Endothelial cell of umbilical vein (primary cell): ENCODE data around the gene ATP2A2. TPM values are rescaled to one million over a fixed set of nuclear protein-coding genes. Genes with fewer than 3 reads are reported as not detected.

Experiments
- BruUV-seq: library from RNA; stranded (reverse); fragments of 400-500 nt; replicated peaks from 2 replicates; lab custom pipeline; 2021; lab: Mats Ljungman, UMichigan
- CTCF ChIA-PET: fragments of 300-600, 350-600 bp; sonication (Branson Sonifier 250); formaldehyde crosslinking; loops from one replicate; lab custom pipeline; 2021; ENCODE audit warnings: antibody characterized with exemption, inconsistent platforms; lab: Charles Lee
- POLR2A ChIA-PET: fragments of 300-600, 350-600 bp; sonication (Branson Sonifier 250); formaldehyde crosslinking; loops from one replicate; lab custom pipeline; 2021; ENCODE audit warnings: antibody characterized with exemption, inconsistent platforms; lab: Charles Lee
- DNase-seq: peaks from one replicate; pipeline ENCODE4 v3.0.0-alpha.2; 2011; ENCODE audit warnings: low read depth, low spot score
- FAIRE-seq: peaks from 2 replicates; lab custom pipeline; 2011; peaks lifted over from hg19 to GRCh38; lab: Jason Lieb, UNC
- H2AFZ ChIP-seq: 2 replicates; pipeline ENCODE4 v1.6.0; 2012; ENCODE audit warnings: low read depth, low read length, control low read depth, inconsistent platforms
- H3K27ac ChIP-seq: 2 replicates; pipeline ENCODE4 v1.5.1; 2011; ENCODE audit warnings: low read depth, mild to moderate bottlenecking, control low read depth, low read length, moderate library complexity; ENCODE audit not compliant: insufficient read depth
- H3K27me3 ChIP-seq, 2 experiments: 2 replicates each; pipeline versions ENCODE4 v1.6.0 to v1.6.1; 2011; ENCODE audit warnings: low read length in 2 of 2, mixed read lengths in 1 of 2; ENCODE audit not compliant: control insufficient read depth in 2 of 2, insufficient read depth in 2 of 2
- H3K36me3 ChIP-seq, 2 experiments: 2 replicates in 1 of 2; 3 replicates in 1 of 2; pipeline ENCODE4 v1.5.1; 2011; ENCODE audit warnings: low read length in 2 of 2, mild to moderate bottlenecking in 1 of 2, moderate library complexity in 1 of 2; ENCODE audit not compliant: control insufficient read depth in 2 of 2, insufficient read depth in 2 of 2; ENCODE audit errors: extremely low read depth in 1 of 2
- H3K4me1 ChIP-seq: 3 replicates; pipeline ENCODE4 v1.5.1; 2011; ENCODE audit warnings: mild to moderate bottlenecking, low read length; ENCODE audit not compliant: control insufficient read depth, insufficient read depth; ENCODE audit errors: extremely low read depth
- H3K4me2 ChIP-seq: 2 replicates; pipeline ENCODE4 v1.6.1; 2011; ENCODE audit warnings: low read length, control low read depth, mixed read lengths; ENCODE audit not compliant: insufficient read depth
- H3K4me3 ChIP-seq, 3 experiments: fragments of 200-600 bp in 1 of 3; sonication (generic), shearing (Covaris generic) in 1 of 3; replicated peaks in 1 of 3; 2 replicates each; pipeline ENCODE4 v1.5.1; 2011 to 2016; ENCODE audit warnings: control low read depth in 3 of 3, low read length in 3 of 3, mild to moderate bottlenecking in 2 of 3, inconsistent platforms in 1 of 3, low read depth in 1 of 3, moderate library complexity in 1 of 3; ENCODE audit not compliant: insufficient read depth in 1 of 3
- H3K79me2 ChIP-seq: 2 replicates; pipeline ENCODE4 v1.6.0; 2012; ENCODE audit warnings: low read length, inconsistent platforms; ENCODE audit not compliant: control insufficient read depth, insufficient read depth
- H3K9ac ChIP-seq: replicated peaks from 2 replicates; pipeline ENCODE3; 2011; ENCODE audit warnings: low read length, control low read depth; ENCODE audit not compliant: insufficient read depth; ENCODE audit errors: extremely low read depth
- H3K9me1 ChIP-seq: replicated peaks from 3 replicates; pipeline ENCODE4 v1.6.0; 2011; ENCODE audit warnings: mild to moderate bottlenecking, low read length; ENCODE audit not compliant: control insufficient read depth, insufficient read depth; ENCODE audit errors: extremely low read depth
- H3K9me3 ChIP-seq: replicated peaks from 2 replicates; pipeline ENCODE4 v1.5.1; 2012; ENCODE audit warnings: low read length, inconsistent platforms; ENCODE audit not compliant: control insufficient read depth, insufficient read depth
- H4K20me1 ChIP-seq: replicated peaks from 2 replicates; pipeline ENCODE3; 2011; ENCODE audit warnings: mild to moderate bottlenecking, low read length; ENCODE audit not compliant: control insufficient read depth, insufficient read depth; ENCODE audit errors: extremely low read depth
- CTCF ChIP-seq, 2 donors: IDR thresholded peaks; 1 replicate in 1 of 2; 2 replicates in 1 of 2; pipeline ENCODE4 v1.5.1; 2011; ENCODE audit warnings: low read length in 2 of 2, mild to moderate bottlenecking in 2 of 2, moderate library complexity in 2 of 2, control low read depth in 1 of 2, inconsistent platforms in 1 of 2, low read depth in 1 of 2; ENCODE audit not compliant: insufficient read depth in 1 of 2; ENCODE audit errors: extremely low read depth in 1 of 2
- EZH2 ChIP-seq: IDR thresholded peaks from 2 replicates; pipeline ENCODE4 v1.6.1; 2012; ENCODE audit warnings: borderline replicate concordance, low read depth, mild to moderate bottlenecking, moderate library complexity, low read length, inconsistent platforms; ENCODE audit not compliant: severe bottlenecking
- FOS ChIP-seq: IDR thresholded peaks from 2 replicates; pipeline ENCODE4 v1.6.1; 2011; ENCODE audit warnings: mild to moderate bottlenecking, low read length, moderate library complexity, borderline replicate concordance; ENCODE audit not compliant: insufficient read depth
- GATA2 ChIP-seq: IDR thresholded peaks from 2 replicates; pipeline ENCODE4 v1.7.0; 2011; ENCODE audit warnings: low read depth, mild to moderate bottlenecking, moderate library complexity, mixed read lengths, low read length; ENCODE audit not compliant: insufficient read length, insufficient read depth
- MAX ChIP-seq: IDR thresholded peaks from 2 replicates; pipeline ENCODE4 v1.6.1; 2011; ENCODE audit not compliant: insufficient read depth, insufficient read length
- MYC ChIP-seq: IDR thresholded peaks from one replicate; pipeline ENCODE4 v1.6.1; 2011; ENCODE audit warnings: mild to moderate bottlenecking, low read depth, low read length
- POLR2AphosphoS5 ChIP-seq: IDR thresholded peaks from 2 replicates; pipeline ENCODE4 v1.6.1; 2012; ENCODE audit warnings: low read depth, mild to moderate bottlenecking, control low read depth, low read length, moderate library complexity; ENCODE audit not compliant: insufficient read depth
- dilution Hi-C: fragments of 300-500 bp; cut with MboI; formaldehyde crosslinking; loops from one replicate; pipeline ENCODE4 v1.15.0; 2019; ENCODE audit warnings: low sequenced_read_pairs; ENCODE audit not compliant: extremely low pct_ligation_motif_present
- intact Hi-C: fragments of 100-400 bp; cut with micrococcal nuclease; formaldehyde crosslinking; loops from one replicate; pipeline ENCODE4 v1.10.0; 2022
- polyA plus RNA-seq, 4 experiments: library from polyadenylated mRNA; depleted of rRNA in 3 of 4; stranded (reverse) in 3 of 4; unstranded in 1 of 4; fragments of >200 nt; gene quantifications; 2 replicates each; pipeline versions ENCODE4 v1.2.1 to v1.2.3, GENCODE V29; 2011 to 2012; ENCODE audit warnings: missing spikeins in 1 of 4
- total RNA-seq: library from RNA; stranded (reverse); gene quantifications from 2 replicates; pipeline ENCODE4 v1.2.3, GENCODE V29; 2021

The ATP2A2 gene
- total and polyA plus RNA-seq, 2 donors (not counting 3 experiments of a cell fraction or from before 2014, with no cell fraction given) = 102 to 239 TPM

GRCh38 chr12:110281549-110282299, 677 bp downstream of the ATP2A2 start:
- H3K9ac ChIP-seq = peak overlapping the region; percentile 63
- H3K4me3 ChIP-seq = peak overlapping the region; percentile 31 to 92 (median 73)
- peaks cover 53% of the 10 kb centered on the region for H3K79me2 ChIP-seq
- H3K4me2 ChIP-seq = peak overlapping the region; percentile 95
- no peak overlapping the region for H2AFZ ChIP-seq
- intact Hi-C loops (loop anchor here (1.0 to 5.0 kb wide), 6 partner anchors 57 to 181 kb away; partner anchors contain the start of genes ANAPC7 and IFT81), dilution Hi-C loops (no loop called here)
- H3K36me3 ChIP-seq = peaks cover 0 to 13% of the 10 kb centered on the region in 2 experiments
- H3K9me1 ChIP-seq = no peaks in the 10 kb centered on the region
- BruUV-seq = no TSS peak
- peak overlapping the region; percentile 76 for H3K27ac ChIP-seq
- peak; percentile 62 for DNase-seq
- ChIA-PET CTCF (interaction anchor here (0.9 to 3.0 kb wide), 3 partner anchors 19 to 150 kb away, joined by 3 to 16 read pairs (median 4); no protein-coding TSS in a partner anchor), POLR2A (interaction anchor here (0.7 to 0.9 kb wide), 2 partner anchors 31 to 161 kb away, joined by 3 read pairs; no protein-coding TSS in a partner anchor)
- no peaks in the 10 kb centered on the region for H3K9me3 ChIP-seq
- H3K27me3 ChIP-seq = no peaks in the 10 kb centered on the region
- H3K4me1 ChIP-seq = peaks cover 44% of the 10 kb centered on the region
- peaks cover 9% of the 10 kb centered on the region for H4K20me1 ChIP-seq
- TF ChIP-seq MYC (no peak), GATA2 (no peak), MAX (peak; percentile 2), FOS (peak; percentile 30), CTCF (IDR thresholded peaks at IDR 0.05; ENCODE audit: extremely low read depth in 1 of 2, insufficient read depth in 1 of 2, low read depth in 1 of 2, low read length in 2 of 2) (no peak), POLR2AphosphoS5 (no peak), EZH2 (no peak)
- FAIRE-seq = no peak
